ENCODE measurements around the gene LCN2.

- no peak for TF ChIP-seq EZH2 (optimal IDR thresholded peaks at IDR 0.05; ENCODE audit: low read depth, low read length)
- TF ChIP-seq CTCF (IDR thresholded peaks at IDR 0.05; ENCODE audit: low read length): no peak
Measured at GRCh38 chr9:128182893-128183588, 33.8 kb downstream of the LCN2 start.
